Measurements from ENCODE around the gene TCF15. TPM values are rescaled to one million over a fixed set of nuclear protein-coding genes. Genes with fewer than 3 reads are reported as not detected.

TCF15 gene
- polyA plus RNA-seq, 2 of the 4 experiments (the other 2 are of a cell fraction): not detected

DNA sequence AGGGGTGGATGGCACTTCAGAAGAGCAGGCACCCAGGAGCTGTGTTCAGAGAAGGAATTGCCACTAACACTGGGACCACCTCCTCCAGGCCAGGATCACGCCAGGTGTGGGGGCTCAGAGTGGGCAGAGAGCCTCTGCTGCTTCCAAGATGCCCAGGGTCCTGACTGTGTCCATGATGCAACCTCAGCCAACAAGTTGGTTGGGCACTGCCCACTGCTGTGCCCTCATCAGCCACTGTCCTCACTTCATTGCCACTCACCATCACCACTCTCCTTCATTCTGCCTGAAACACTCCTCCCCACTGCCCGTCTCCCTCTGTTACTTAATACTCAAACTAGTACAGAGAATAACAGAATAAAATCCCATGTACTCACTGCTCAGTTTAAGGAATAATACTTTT lies 16.5 kb upstream of the TCF15 start:
- H3K4me1 ChIP-seq: no peaks in the 10 kb centered on the region
- WGBS (ENCODE audit: missing lambda C conversion rate): 12% methylated on average over 2 of the region's 2 CpGs
- no peaks in the 10 kb centered on the region for H3K9me3 ChIP-seq
- ATAC-seq (peak in 1 of 2 experiments; percentile 40; a peak in 2 of 6 replicates), FAIRE-seq (no peak), DNase-seq (ENCODE audit: low read depth in 1 of 2, low spot score in 1 of 2) (no peak)
- TF ChIP-seq ZSCAN20 (CRISPR knock-in tag; IDR thresholded peaks at IDR 0.05) (no peak), HOXB13 (CRISPR knock-in tag; IDR thresholded peaks at IDR 0.05; ENCODE audit: low read depth) (no peak), NFE2L2 (conservative IDR thresholded peaks at IDR 0.05; ENCODE audit: low read length) (no peak), CHD2 (IDR thresholded peaks at IDR 0.05; ENCODE audit: low read length, partially characterized antibody) (no peak), GATA3 (IDR thresholded peaks at IDR 0.05; ENCODE audit: borderline replicate concordance) (no peak)
- H3K27ac ChIP-seq: no peak overlapping the region
- ChIA-PET POLR2A (no interaction called here), CTCF (interaction anchor here (0.9 to 5.2 kb wide), 4 partner anchors 19 to 64 kb away, joined by 3 to 39 read pairs (median 6); no protein-coding TSS in a partner anchor)
- H3K4me2 ChIP-seq: no peak overlapping the region
- no peak overlapping the region for H3K4me3 ChIP-seq

DNA sequence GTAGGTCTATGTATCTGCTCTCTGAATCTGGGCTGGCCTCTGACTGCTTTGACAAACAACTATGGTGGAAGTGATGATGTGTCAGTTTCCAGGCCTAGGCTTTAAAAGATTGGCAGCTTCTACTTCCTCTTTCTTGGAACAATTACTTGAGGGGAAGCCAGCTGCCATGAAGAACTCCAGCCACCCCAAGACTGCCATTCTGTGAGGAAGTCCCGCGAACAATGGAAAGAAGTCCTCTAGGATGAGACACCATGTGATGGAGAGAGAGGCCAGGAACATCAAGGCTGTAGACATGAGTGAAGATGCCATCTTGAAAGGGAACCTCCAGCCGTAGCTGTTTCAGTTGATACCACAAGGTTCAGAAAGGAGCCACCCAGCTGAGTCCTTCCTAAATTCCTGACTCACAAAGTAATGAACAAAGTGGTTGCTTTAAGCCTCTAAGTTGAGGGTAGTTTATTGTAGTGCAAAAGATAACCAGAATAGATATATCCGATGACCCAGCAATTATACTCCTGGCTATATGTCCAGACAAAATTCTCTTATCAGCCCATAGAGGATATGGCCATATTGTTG lies 15.3 kb upstream of the TCF15 start:
- FAIRE-seq (no peak), ATAC-seq (no peak), DNase-seq (ENCODE audit: low read depth in 1 of 2, low spot score in 1 of 2) (no peak)
- H3K9me3 ChIP-seq: no peaks in the 10 kb centered on the region
- CTCF ChIA-PET: interaction anchor here (1.0 to 2.7 kb wide), 4 partner anchors 20 to 114 kb away, joined by 3 to 8 read pairs (median 5); no protein-coding TSS in a partner anchor
- no peak overlapping the region for H3K4me2 ChIP-seq
- POLR2A ChIA-PET: no interaction called here
- H3K4me3 ChIP-seq: no peak overlapping the region
- WGBS (ENCODE audit: missing lambda C conversion rate): 78% methylated on average over 4 of the region's 4 CpGs
- no peak overlapping the region for H3K27ac ChIP-seq
- no peaks in the 10 kb centered on the region for H3K4me1 ChIP-seq
- TF ChIP-seq RNF2 (IDR thresholded peaks at IDR 0.05; ENCODE audit: borderline replicate concordance, low read depth) (no peak), MYC (IDR thresholded peaks at IDR 0.05; ENCODE audit: borderline replicate concordance, low read length) (no peak), EP300 (IDR thresholded peaks at IDR 0.05) (no peak), ESRRA (IDR thresholded peaks at IDR 0.05; ENCODE audit: borderline replicate concordance, low read length) (no peak), RFX5 (IDR thresholded peaks at IDR 0.05) (no peak), POLR2AphosphoS2 (conservative IDR thresholded peaks at IDR 0.05; ENCODE audit: low read length) (no peak)
- TF ChIP-seq, protein P1, sequence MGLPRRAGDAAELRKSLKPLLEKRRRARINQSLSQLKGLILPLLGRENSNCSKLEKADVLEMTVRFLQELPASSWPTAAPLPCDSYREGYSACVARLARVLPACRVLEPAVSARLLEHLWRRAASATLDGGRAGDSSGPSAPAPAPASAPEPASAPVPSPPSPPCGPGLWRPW (IDR thresholded peaks at IDR 0.05): no peak
- TF ChIP-seq, protein P2, sequence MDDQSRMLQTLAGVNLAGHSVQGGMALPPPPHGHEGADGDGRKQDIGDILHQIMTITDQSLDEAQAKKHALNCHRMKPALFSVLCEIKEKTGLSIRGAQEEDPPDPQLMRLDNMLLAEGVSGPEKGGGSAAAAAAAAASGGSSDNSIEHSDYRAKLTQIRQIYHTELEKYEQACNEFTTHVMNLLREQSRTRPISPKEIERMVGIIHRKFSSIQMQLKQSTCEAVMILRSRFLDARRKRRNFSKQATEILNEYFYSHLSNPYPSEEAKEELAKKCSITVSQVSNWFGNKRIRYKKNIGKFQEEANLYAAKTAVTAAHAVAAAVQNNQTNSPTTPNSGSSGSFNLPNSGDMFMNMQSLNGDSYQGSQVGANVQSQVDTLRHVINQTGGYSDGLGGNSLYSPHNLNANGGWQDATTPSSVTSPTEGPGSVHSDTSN (IDR thresholded peaks at IDR 0.05): no peak

- ChIA-PET POLR2A (no interaction called here), CTCF (interaction anchor here (0.9 to 3.2 kb wide), 7 partner anchors 11 to 63 kb away, joined by 3 to 15 read pairs (median 4); partner anchors contain the start of gene SRXN1)
- H3K9me3 ChIP-seq: no peaks in the 10 kb centered on the region; the same call in 2 of the 3 replicates
These were observed 13.6 kb upstream of the TCF15 start for GRCh38 chr20:623704-624103.

More at GRCh38 chr20:623704-624103, 13.6 kb upstream of the TCF15 start:
- Histone ChIP-seq H3K4me3 (no peak overlapping the region), H3K27ac (no peak overlapping the region), H3K4me2 (no peak overlapping the region), H3K4me1 (no peaks in the 10 kb centered on the region)
- ATAC-seq: no peak
- no peak for FAIRE-seq
- WGBS (ENCODE audit: missing lambda C conversion rate): 29% methylated on average over 4 of the region's 4 CpGs
- no peak for DNase-seq (ENCODE audit: low read depth in 1 of 2, low spot score in 1 of 2)
- TF ChIP-seq FOSB (CRISPR knock-in tag; IDR thresholded peaks at IDR 0.05) (no peak), RFX5 (IDR thresholded peaks at IDR 0.05) (no peak), JUN (IDR thresholded peaks at IDR 0.05) (no peak), ESRRA (IDR thresholded peaks at IDR 0.05; ENCODE audit: borderline replicate concordance, low read length) (no peak), CHD2 (IDR thresholded peaks at IDR 0.05; ENCODE audit: low read length, partially characterized antibody) (no peak), POLR2AphosphoS2 (conservative IDR thresholded peaks at IDR 0.05; ENCODE audit: low read length) (no peak), HMGXB4 (CRISPR knock-in tag; IDR thresholded peaks at IDR 0.05; ENCODE audit: borderline replicate concordance) (no peak), BHLHE40 (IDR thresholded peaks at IDR 0.05; ENCODE audit: low read depth, low read length) (no peak), ATOH8 (CRISPR knock-in tag; IDR thresholded peaks at IDR 0.05; ENCODE audit: low read depth) (no peak), JUNB (IDR thresholded peaks at IDR 0.05) (no peak), NFE2L2 (conservative IDR thresholded peaks at IDR 0.05; ENCODE audit: low read length) (no peak), SREBF2 (IDR thresholded peaks at IDR 0.05) (no peak), ZFP36 (IDR thresholded peaks at IDR 0.05; ENCODE audit: borderline replicate concordance, partially characterized antibody) (no peak), PHF8 (IDR thresholded peaks at IDR 0.05; ENCODE audit: borderline replicate concordance, low read depth) (no peak), POLR2A (IDR thresholded peaks at IDR 0.05; ENCODE audit: low read length) (no peak), EHF (CRISPR knock-in tag; IDR thresholded peaks at IDR 0.05) (no peak)
- TF ChIP-seq, protein P2 (IDR thresholded peaks at IDR 0.05): no peak
